ENCODE measurements around the gene SNAPC3. TPM values are rescaled to one million over a fixed set of nuclear protein-coding genes. Genes with fewer than 3 reads are reported as not detected.
A peak's percentile ranks its signal among the peaks of the same experiment; 100 is the strongest.
"Not testable (repeated sequence)": the region's sequence is repeated elsewhere in the genome, so short reads cannot be mapped to it uniquely, and the experiment has no call there.

SNAPC3 gene
- 20.9 TPM for polyA plus RNA-seq (2013, experiment 1 of 2; ENCODE audit: insufficient read length)
- 21.8 TPM for polyA plus RNA-seq (2013, experiment 2 of 2; ENCODE audit: insufficient read length)

- peak; percentile 95 for DNase-seq
These were observed at the start of gene SNAPC3 for GRCh38 chr9:15422372-15423230. TSS of gene SNAPC3 (plus strand) at chr9:15422876. CDS start at chr9:15422880, 4 bp downstream.

DNA sequence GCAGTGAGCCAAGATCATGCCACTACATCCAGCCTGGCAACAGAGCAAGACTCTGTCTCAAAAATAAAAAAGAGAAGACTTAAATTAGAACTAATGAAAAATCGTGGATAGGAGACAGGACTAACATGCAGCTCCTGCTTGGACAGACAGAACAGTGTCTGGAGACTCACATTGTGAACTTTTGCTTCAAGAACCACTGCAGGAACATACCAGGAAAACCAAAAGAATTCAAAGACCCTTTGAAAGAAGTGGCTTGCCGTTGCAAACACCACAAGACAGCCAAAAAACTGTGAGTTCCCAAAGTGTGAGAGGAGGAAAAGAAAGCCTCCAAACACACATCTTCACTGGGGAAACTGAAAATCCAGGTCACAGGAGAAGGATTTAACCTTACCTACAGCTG lies 48.8 kb upstream of the SNAPC3 start:
- DNase-seq, result peak; percentile 31

DNA sequence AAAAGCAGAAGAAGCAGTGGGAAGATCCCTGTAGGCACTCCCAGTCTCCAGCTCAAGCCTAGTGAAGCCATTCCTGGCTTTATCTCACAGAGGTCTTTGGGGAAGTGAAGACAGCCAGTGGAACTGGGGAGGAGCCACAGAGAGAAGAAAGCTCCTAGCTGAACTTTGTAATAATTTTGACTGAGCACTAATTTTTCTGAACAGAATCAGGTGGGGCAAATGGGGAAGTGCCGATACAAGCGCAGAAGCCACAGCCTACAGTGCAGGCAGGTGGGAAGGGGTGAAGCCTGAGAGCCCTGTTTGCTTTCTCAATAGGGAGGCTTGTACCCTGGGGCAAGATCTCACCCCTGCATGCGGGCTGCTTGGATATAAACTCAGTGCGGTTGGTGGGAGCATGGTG lies 48.4 kb upstream of the SNAPC3 start:
- no peak for DNase-seq

DNA sequence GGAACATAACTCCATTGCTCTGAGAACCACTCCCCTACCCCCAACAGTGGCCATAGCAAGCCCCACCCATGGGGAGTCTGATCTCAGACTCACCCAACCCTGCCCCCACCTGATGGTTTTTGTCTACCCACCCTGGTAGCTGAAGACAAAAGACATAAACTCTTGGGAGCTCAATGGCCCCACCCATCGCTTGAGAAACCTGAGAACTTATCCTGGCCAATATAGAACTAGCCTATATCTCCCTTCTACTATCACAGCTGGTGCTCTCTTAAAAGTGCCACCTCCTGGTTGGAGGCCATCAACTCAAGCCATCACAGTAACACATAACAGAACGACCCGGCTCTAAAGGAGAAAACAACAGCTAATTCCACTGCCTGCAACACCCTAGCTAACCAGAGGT lies 47.9 kb upstream of the SNAPC3 start:
- no peak for DNase-seq

DNA sequence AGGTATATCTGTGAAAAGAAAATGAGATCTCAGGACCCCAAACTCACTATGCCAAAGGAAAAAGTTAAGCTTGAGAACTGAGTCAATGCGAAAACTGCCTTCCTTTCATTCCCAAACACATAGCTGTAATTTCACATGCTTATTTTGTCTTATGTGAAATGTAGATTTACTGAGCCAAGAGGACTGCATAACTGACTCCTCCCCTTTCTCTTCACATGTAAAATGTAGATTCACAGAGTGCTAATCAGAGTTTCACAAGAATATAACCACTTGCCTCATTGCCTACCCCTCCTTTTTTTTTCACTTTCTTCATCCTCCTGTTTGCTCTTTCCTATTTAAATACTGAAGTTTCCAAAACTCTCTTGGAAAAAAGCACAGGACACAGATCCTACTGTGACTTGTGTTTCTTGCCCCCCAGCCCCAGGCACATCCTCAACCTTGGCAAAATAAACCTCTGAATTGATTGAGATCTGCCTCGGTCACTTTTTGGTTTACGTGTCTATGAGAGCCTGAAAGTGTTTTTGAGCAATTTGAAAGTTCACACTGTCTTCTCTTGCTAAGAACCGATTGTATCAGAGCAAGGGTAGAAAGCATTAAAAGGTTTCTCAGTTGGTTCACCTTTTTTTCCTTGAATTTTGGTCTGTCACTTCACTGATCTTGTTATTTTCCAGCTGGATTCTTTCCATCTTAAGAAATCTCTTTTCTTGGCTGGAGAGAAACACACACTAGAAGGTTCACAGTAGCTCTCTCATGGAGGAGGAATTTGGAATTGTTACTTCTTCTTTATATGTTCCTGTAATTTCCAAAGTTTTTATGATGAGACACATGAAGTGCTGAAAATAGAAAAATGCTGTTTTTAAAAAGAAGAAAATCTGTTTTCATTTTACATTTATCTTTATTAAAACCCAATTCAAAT lies 44.8 kb upstream of the SNAPC3 start:
- DNase-seq, result no peak

DNA sequence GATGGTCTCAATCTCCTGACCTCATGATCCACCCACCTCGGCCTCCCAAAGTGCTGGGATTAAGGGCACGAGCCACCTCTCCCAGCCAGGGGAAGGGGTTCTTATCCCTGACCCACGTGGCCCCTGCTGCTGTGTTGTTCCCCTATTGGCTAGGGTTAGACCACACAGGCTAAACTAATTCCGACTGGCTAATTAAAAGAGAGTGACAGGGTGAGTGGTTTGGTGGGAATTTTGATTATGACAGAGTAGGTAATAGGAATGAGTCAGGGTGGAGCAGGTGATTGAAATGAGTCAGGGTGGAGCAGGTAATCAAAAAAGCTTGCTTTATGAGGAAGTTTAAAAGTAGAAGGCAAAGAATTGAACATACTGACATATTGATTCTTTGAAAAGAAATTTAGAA lies 43.4 kb upstream of the SNAPC3 start:
- DNase-seq, result not testable (repeated sequence)

GRCh38 chr9:15379888-15380287 lies 42.8 kb upstream of the SNAPC3 start:
- not testable (repeated sequence) for DNase-seq

GRCh38 chr9:15381491-15381890 lies 41.2 kb upstream of the SNAPC3 start:
- DNase-seq, result no peak

- no peak for DNase-seq
These were observed 36.2 kb upstream of the SNAPC3 start for GRCh38 chr9:15386465-15386864.

DNA sequence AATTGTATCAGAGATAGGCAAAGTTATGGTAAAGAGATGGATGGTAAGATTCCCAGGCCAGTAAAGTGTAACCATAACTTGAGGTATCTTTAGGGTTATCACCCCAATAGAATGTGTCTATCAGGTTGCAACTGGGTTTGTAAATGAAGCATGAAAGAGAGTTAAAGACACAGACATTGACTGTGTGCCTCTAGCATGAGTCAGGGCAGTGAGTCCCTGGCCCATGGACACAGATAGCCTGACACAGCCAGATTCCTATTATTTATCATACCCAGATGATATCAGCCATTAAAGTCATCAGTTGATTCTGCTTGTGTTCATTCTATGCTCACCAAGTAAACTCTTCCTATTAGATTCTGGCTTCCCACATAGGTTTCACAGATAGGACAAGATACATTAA lies 33.5 kb upstream of the SNAPC3 start:
- no peak for DNase-seq

GRCh38 chr9:15389631-15390030 lies 33.0 kb upstream of the SNAPC3 start:
- no peak for DNase-seq

DNA sequence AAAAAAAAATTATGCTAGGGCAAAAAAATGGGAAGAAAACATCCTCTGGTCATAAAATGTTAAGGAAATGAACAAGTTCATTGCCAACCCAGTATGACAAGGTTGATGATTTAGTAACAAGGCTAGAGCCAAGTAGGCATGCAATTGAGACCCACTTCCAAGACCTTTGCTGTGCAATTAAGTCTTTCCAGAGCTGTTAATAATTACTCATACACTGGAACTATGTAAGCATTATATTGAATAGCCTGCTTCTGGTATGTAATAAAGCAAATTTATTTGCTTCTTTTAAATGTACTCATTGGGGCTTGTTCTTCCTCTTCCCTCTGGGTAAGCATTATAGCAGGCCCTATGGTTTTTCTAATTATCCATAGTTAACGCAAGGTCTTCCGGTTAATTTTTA lies 32.5 kb upstream of the SNAPC3 start:
- no peak for DNase-seq

GRCh38 chr9:15392363-15392762 lies 30.3 kb upstream of the SNAPC3 start:
- no peak for DNase-seq

GRCh38 chr9:15400281-15400941 lies 22.3 kb upstream of the SNAPC3 start:
- peak; percentile 15 for DNase-seq

- no peak for DNase-seq
These were observed 21.4 kb upstream of the SNAPC3 start for GRCh38 chr9:15401266-15401665.

DNA sequence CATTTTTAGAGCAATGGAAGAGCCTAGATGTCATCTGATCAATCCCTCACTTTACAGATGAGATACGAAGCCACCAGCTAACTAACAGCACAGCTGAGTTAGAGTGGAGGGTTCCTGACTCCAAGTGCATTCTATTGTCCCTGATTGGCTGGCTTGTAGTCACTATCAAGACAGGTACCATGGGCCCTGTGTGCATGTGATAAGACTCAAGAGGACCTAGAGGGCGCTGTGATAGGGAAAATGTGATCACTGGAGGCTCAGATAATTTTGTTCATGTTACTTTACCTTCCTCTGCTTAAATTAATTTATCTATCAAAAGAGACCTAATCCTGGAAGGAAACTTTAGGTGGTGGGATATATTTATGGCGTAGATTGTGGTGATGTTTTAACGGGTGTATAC lies 19.5 kb upstream of the SNAPC3 start:
- DNase-seq, result no peak

GRCh38 chr9:15404171-15404570 lies 18.5 kb upstream of the SNAPC3 start:
- no peak for DNase-seq

DNA sequence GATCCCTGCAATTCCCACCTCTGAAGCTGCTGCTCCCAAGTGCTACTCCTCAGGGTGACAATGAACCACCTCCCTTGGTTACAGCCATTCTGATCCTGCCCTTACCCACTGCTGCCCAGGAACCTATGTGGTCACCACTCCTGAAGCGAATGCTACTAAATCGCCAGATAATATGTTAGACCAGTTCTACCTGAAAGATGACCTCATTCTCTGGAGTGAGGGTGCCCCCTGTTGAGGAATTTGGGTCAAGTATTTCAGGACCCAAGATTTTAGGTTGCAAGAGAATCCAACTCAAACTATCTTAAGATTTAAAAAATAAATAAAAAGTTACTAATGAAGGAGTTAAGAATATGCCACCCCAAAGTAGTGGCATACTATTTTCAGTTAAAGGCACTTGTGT lies 5.8 kb upstream of the SNAPC3 start:
- DNase-seq, result peak; percentile 25

GRCh38 chr9:15417626-15418025 lies 5.0 kb upstream of the SNAPC3 start:
- no peak for DNase-seq

DNA sequence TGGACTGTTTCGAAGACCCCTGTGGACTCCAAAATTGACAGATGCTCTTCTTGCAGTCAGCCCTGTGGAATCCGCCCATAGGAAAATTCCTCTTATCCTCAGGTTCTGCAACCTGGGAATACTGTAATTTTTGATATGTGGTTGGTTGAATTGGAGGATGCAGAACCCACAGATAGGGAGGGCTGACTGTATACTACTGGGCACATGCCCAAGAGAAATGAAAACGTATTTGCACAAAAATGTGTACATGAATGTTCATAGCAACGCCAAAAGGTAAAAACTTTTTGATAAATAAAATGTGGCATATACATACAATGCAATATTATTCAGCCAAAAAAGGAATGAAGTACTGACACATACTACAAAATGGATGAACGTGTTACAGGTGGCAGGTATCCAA lies 1.9 kb upstream of the SNAPC3 start:
- DNase-seq, result peak; percentile 4

- DNase-seq, result no peak
These were observed 1.1 kb upstream of the SNAPC3 start for GRCh38 chr9:15421532-15421931.

DNA sequence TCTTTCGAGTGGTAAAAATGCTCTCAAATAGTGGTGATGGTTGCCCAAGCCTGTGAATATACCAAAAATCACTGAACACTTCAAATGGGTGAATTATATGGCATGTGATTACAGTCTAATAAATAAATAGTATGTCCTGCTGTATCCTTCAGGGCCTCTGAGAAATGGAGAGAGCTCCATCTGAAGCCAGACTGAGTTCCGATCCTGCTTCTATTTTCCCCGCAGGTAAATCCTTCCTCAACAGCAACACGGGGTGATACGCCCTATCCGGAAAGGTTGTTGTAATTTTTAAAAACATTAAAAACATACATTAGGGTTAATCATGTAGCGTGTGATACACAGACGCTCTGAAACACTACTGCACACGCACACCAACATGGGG lies 695 bp upstream of the SNAPC3 start:
- DNase-seq, result no peak
